ENCODE data around the gene TBC1D8. TPM values are rescaled to one million over a fixed set of nuclear protein-coding genes. Genes with fewer than 3 reads are reported as not detected.

TBC1D8 gene
- total and polyA plus RNA-seq, 4 donors, result 10.4 to 38.6 (median 13.4) TPM

- Histone ChIP-seq H3K36me3 (ENCODE audit: control insufficient read depth in 4 of 4, insufficient read depth in 3 of 4, low read depth in 1 of 4, low read length in 3 of 4) (peaks cover 9 to 40% (median 25%) of the 10 kb centered on the region in 4 donors), H3K27me3 (ENCODE audit: control insufficient read depth in 4 of 4, insufficient read depth in 4 of 4, low read length in 3 of 4) (no peaks in the 10 kb centered on the region), H3K9ac (ENCODE audit: low read depth in 1 of 2, low read length in 2 of 2) (no peak overlapping the region), H3K27ac (ENCODE audit: low read depth in 1 of 2, low read length in 2 of 2) (no peak overlapping the region), H3K4me1 (ENCODE audit: control insufficient read depth in 4 of 4, insufficient read depth in 4 of 4, low read length in 3 of 4) (no peaks in the 10 kb centered on the region), H3K9me3 (ENCODE audit: control insufficient read depth in 4 of 4, low read length in 3 of 4) (no peaks in the 10 kb centered on the region), H3K4me3 (ENCODE audit: low read depth in 1 of 3, low read length in 3 of 3) (no peak overlapping the region)
- no peak for TF ChIP-seq REST (IDR thresholded peaks at IDR 0.05)
- no peak for TF ChIP-seq MAX (IDR thresholded peaks at IDR 0.05)
- TF ChIP-seq HNF4G (IDR thresholded peaks at IDR 0.05), result no peak
- no peak for TF ChIP-seq RAD21 (IDR thresholded peaks at IDR 0.05)
- TF ChIP-seq GABPA (IDR thresholded peaks at IDR 0.05 in 1 of 2, conservative IDR thresholded peaks at IDR 0.05 in 1 of 2), result no peak
- TF ChIP-seq JUND (IDR thresholded peaks at IDR 0.05), result no peak
- WGBS, result 96% methylated on average over 8 of the region's 8 CpGs
- DNase-seq (ENCODE audit: low spot score), result no peak
Observed at GRCh38 chr2:101027852-101028251, 123.3 kb downstream of the TBC1D8 start.

GRCh38 chr2:101026923-101027469, 124.2 kb downstream of the TBC1D8 start:
- no peaks in the 10 kb centered on the region for H3K9me3 ChIP-seq (ENCODE audit: control insufficient read depth in 4 of 4, low read length in 3 of 4)
- H3K27ac ChIP-seq (ENCODE audit: low read depth in 1 of 2, low read length in 2 of 2), result no peak overlapping the region
- WGBS, result 94% methylated on average over 15 of the region's 15 CpGs
- H3K27me3 ChIP-seq (ENCODE audit: control insufficient read depth in 4 of 4, insufficient read depth in 4 of 4, low read length in 3 of 4), result no peaks in the 10 kb centered on the region
- no peak for DNase-seq (ENCODE audit: low spot score)
- TF ChIP-seq JUND (IDR thresholded peaks at IDR 0.05) (no peak), ZBTB33 (IDR thresholded peaks at IDR 0.05) (no peak), CTCF (IDR thresholded peaks at IDR 0.05; ENCODE audit: low read depth, low read length, missing input control) (no peak), FOXA1 (IDR thresholded peaks at IDR 0.05) (no peak), GABPA (IDR thresholded peaks at IDR 0.05 in 1 of 2, conservative IDR thresholded peaks at IDR 0.05 in 1 of 2) (no peak), SP1 (IDR thresholded peaks at IDR 0.05) (no peak), MAX (IDR thresholded peaks at IDR 0.05) (no peak), RXRA (IDR thresholded peaks at IDR 0.05) (no peak), HNF4G (IDR thresholded peaks at IDR 0.05) (no peak), NR2F2 (IDR thresholded peaks at IDR 0.05) (no peak), EGR1 (IDR thresholded peaks at IDR 0.05; ENCODE audit: low read depth in 2 of 2) (no peak), ATF3 (IDR thresholded peaks at IDR 0.05) (no peak), FOXA2 (IDR thresholded peaks at IDR 0.05) (no peak)
- peaks cover 9 to 37% (median 18%) of the 10 kb centered on the region in 4 donors for H3K36me3 ChIP-seq (ENCODE audit: control insufficient read depth in 4 of 4, insufficient read depth in 3 of 4, low read depth in 1 of 4, low read length in 3 of 4)
- H3K9ac ChIP-seq (ENCODE audit: low read depth in 1 of 2, low read length in 2 of 2), result no peak overlapping the region
- no peak overlapping the region for H3K4me3 ChIP-seq (ENCODE audit: low read depth in 1 of 3, low read length in 3 of 3)
- no peaks in the 10 kb centered on the region for H3K4me1 ChIP-seq (ENCODE audit: control insufficient read depth in 4 of 4, insufficient read depth in 4 of 4, low read length in 3 of 4)
